Activated CD8-positive, alpha-beta memory T cell treated with anti-CD3 and anti-CD28 coated beads, Interleukin-2, amount 50 U/mL, for 24 hours (primary cell): ENCODE results near the gene SLC35A2.

ENCODE experiments used
- DNase-seq: peaks from one replicate; pipeline ENCODE4 v3.0.0-alpha.2; 2020; ENCODE audit errors: extremely low read depth

SLC35A2 gene

GRCh38 chrX:48927736-48928382, 16.4 kb upstream of the SLC35A2 start:
- no peak for DNase-seq

- no peak for DNase-seq
Measured at GRCh38 chrX:48927123-48927522, 15.7 kb upstream of the SLC35A2 start.

- DNase-seq: no peak
Measured at GRCh38 chrX:48924270-48924669, 12.8 kb upstream of the SLC35A2 start.

GRCh38 chrX:48923771-48924170, 12.3 kb upstream of the SLC35A2 start:
- no peak for DNase-seq

GRCh38 chrX:48920718-48921104, 9.3 kb upstream of the SLC35A2 start:
- DNase-seq: no peak

- DNase-seq: no peak
Measured at GRCh38 chrX:48919947-48920717, 8.7 kb upstream of the SLC35A2 start.

GRCh38 chrX:48919360-48919841, 8.0 kb upstream of the SLC35A2 start:
- no peak for DNase-seq

GRCh38 chrX:48918643-48919340, 7.3 kb upstream of the SLC35A2 start, which contains the start of gene PIM2:
Gene PIM2, minus strand, starts transcription at chrX:48919024. Its CDS starts 190 bp downstream, at chrX:48918834.
- DNase-seq: peak; percentile 78

GRCh38 chrX:48918301-48918642, 6.8 kb upstream of the SLC35A2 start:
- no peak for DNase-seq

GRCh38 chrX:48917139-48918001, 5.9 kb upstream of the SLC35A2 start:
- DNase-seq: no peak

- no peak for DNase-seq
Measured at GRCh38 chrX:48914593-48915493, 3.4 kb upstream of the SLC35A2 start.

- DNase-seq: no peak
Measured at GRCh38 chrX:48913605-48914366, 2.3 kb upstream of the SLC35A2 start.

- no peak for DNase-seq
Measured at GRCh38 chrX:48910926-48911411, 477 bp downstream of the SLC35A2 start.

- no peak for DNase-seq
Measured at GRCh38 chrX:48909703-48910294, 1.6 kb downstream of the SLC35A2 start.

- DNase-seq: no peak
Measured at GRCh38 chrX:48908600-48908999, 2.8 kb downstream of the SLC35A2 start.

GRCh38 chrX:48905090-48905790, 6.2 kb downstream of the SLC35A2 start:
- DNase-seq: no peak

GRCh38 chrX:48904626-48905025, 6.8 kb downstream of the SLC35A2 start:
- DNase-seq: no peak

GRCh38 chrX:48904180-48904579, 7.3 kb downstream of the SLC35A2 start:
- DNase-seq: no peak

- no peak for DNase-seq
Measured at GRCh38 chrX:48903290-48903689, 8.2 kb downstream of the SLC35A2 start.
